ENCODE data around the gene DPH6. TPM values are rescaled to one million over a fixed set of nuclear protein-coding genes. Genes with fewer than 3 reads are reported as not detected.

The DPH6 gene
- polyA plus RNA-seq, 1 experiment, result 11.8 TPM

DNA sequence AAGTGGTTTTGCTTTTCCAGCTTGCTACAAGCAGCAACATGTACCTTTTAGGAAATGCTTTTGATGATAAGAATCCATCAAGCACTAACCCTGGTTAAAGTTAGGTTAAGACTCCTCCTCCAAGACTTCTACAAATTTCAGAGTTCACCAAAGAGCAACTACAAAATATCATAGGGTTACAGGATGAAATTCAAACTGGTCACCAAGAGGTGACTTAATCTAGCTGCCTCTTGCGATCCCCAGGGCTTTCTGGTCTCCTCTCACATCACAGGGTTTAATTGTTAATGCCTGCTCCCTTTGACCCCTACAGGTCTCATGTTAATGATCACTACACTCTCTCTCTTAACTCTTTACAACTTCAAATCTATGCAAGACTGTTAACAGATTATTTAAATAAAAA, 66.5 kb downstream of the DPH6 start:
- no peak overlapping the region for H3K4me3 ChIP-seq (ENCODE audit: low read depth, low read length)
- no peak overlapping the region for H3K27ac ChIP-seq (ENCODE audit: low read depth, low read length)
- no peak for DNase-seq (ENCODE audit: low read depth, low spot score)
- ChIA-PET POLR2A (no interaction called here), CTCF (interaction anchor here (1.4 to 1.5 kb wide), 2 partner anchors 190 to 401 kb away, joined by 3 to 7 read pairs; no protein-coding TSS in a partner anchor)
- TF ChIP-seq, protein P1, sequence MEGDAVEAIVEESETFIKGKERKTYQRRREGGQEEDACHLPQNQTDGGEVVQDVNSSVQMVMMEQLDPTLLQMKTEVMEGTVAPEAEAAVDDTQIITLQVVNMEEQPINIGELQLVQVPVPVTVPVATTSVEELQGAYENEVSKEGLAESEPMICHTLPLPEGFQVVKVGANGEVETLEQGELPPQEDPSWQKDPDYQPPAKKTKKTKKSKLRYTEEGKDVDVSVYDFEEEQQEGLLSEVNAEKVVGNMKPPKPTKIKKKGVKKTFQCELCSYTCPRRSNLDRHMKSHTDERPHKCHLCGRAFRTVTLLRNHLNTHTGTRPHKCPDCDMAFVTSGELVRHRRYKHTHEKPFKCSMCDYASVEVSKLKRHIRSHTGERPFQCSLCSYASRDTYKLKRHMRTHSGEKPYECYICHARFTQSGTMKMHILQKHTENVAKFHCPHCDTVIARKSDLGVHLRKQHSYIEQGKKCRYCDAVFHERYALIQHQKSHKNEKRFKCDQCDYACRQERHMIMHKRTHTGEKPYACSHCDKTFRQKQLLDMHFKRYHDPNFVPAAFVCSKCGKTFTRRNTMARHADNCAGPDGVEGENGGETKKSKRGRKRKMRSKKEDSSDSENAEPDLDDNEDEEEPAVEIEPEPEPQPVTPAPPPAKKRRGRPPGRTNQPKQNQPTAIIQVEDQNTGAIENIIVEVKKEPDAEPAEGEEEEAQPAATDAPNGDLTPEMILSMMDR (IDR thresholded peaks at IDR 0.05; ENCODE audit: low read depth, low read length), result no peak
- H3K27me3 ChIP-seq (ENCODE audit: control insufficient read depth, insufficient read depth, low read length), result no peaks in the 10 kb centered on the region
- H3K9me3 ChIP-seq (ENCODE audit: control insufficient read depth, insufficient read depth, low read length), result no peaks in the 10 kb centered on the region

DNA sequence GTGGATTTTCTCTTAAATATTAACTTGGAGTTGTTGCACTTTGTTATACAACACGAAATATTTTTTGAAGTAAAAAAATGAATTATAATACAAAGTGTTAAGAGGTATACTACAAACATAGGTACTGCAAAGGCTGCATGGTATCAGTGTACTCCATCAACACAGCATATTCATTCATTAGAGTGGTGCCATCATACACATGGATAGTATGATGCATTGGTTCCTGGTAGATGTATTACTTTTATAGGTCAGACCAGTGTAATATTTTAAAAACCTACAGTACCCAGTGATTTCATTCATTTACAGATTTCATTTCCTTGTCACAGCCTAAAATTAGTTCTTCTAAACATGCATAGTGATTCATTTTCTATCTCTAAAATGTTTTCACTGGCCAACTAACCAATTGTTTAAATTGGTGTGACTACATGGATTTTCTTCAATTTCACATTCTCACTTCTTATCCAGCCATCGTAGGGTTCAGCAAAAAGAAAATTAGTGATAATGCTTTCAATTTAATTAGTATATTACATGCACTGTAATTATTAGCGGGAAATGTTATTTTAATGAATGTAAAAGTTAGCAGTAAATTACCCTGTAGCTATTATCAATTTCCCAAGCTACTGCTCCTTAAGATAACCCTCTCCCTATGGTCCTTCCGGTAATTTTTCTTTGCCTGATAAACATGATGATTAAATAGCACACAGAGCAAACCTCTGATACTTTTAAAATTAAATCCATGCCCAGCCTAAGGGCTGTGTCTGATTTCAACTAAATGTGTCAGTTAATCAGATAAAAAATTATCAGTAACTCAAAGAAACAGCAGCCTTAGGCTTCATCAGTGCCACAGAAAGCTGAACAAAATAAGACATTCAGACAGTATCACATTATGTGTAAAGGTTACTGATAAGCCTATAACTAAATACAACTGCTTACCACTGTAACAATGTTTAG, 68.4 kb downstream of the DPH6 start:
- DNase-seq (ENCODE audit: low read depth, low spot score), result no peak
- TF ChIP-seq, protein P1 (IDR thresholded peaks at IDR 0.05; ENCODE audit: low read depth, low read length), result no peak
- Histone ChIP-seq H3K4me3 (ENCODE audit: low read depth, low read length) (no peak overlapping the region), H3K9me3 (ENCODE audit: control insufficient read depth, insufficient read depth, low read length) (no peaks in the 10 kb centered on the region), H3K27ac (ENCODE audit: low read depth, low read length) (no peak overlapping the region), H3K27me3 (ENCODE audit: control insufficient read depth, insufficient read depth, low read length) (no peaks in the 10 kb centered on the region)
- POLR2A ChIA-PET, result no interaction called here
- CTCF ChIA-PET, result interaction anchor here (0.6 kb wide), 1 partner anchor 193 kb away, joined by 3 read pairs; no protein-coding TSS in a partner anchor

DNA sequence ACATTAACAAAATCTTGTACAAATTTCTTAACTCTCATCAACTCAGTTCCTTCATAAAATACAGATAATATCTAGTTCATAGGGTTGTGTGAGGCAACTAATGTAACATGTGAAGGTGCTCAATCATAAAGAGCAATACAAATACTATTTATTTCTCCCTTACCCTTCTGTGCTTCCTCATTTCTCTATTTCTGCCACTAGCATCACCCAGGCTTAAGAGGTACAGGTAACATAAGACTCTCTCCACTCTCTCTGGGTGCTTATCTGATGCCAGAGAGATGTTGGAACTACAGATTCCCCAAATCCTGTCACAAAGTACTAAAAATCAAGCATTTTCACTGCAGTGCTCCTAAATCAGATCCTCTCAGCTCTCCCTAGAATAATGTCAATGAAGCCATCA, 74.9 kb downstream of the DPH6 start:
- POLR2A ChIA-PET, result no interaction called here
- Histone ChIP-seq H3K9me3 (ENCODE audit: control insufficient read depth, insufficient read depth, low read length) (no peaks in the 10 kb centered on the region), H3K27ac (ENCODE audit: low read depth, low read length) (no peak overlapping the region), H3K27me3 (ENCODE audit: control insufficient read depth, insufficient read depth, low read length) (no peaks in the 10 kb centered on the region), H3K4me3 (ENCODE audit: low read depth, low read length) (no peak overlapping the region)
- TF ChIP-seq, protein P1 (IDR thresholded peaks at IDR 0.05; ENCODE audit: low read depth, low read length), result no peak
- CTCF ChIA-PET, result no interaction called here
- DNase-seq (ENCODE audit: low read depth, low spot score), result no peak

DNA sequence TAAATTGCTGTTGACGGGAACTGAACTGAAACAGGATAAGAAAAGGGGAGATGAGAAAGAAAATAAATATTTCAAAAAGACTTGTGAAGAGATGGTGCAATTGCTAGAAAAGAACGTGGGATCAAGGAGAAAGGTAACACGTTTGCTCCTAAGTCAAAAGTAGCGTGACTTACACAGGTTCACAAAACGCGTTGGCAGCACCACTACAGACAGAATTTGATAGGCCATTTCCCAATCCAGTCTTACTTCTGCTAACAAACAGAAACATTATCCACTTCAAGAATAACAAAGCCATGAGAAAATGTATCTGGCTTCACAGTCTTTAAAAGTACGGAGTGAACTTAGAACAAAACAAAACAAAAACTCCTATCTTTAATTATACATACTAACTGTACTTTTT, 75.5 kb downstream of the DPH6 start:
- Histone ChIP-seq H3K27ac (ENCODE audit: low read depth, low read length) (no peak overlapping the region), H3K4me3 (ENCODE audit: low read depth, low read length) (no peak overlapping the region), H3K9me3 (ENCODE audit: control insufficient read depth, insufficient read depth, low read length) (no peaks in the 10 kb centered on the region), H3K27me3 (ENCODE audit: control insufficient read depth, insufficient read depth, low read length) (no peaks in the 10 kb centered on the region)
- POLR2A ChIA-PET, result no interaction called here
- CTCF ChIA-PET, result no interaction called here
- DNase-seq (ENCODE audit: low read depth, low spot score), result no peak
- TF ChIP-seq, protein P1 (IDR thresholded peaks at IDR 0.05; ENCODE audit: low read depth, low read length), result no peak

DNA sequence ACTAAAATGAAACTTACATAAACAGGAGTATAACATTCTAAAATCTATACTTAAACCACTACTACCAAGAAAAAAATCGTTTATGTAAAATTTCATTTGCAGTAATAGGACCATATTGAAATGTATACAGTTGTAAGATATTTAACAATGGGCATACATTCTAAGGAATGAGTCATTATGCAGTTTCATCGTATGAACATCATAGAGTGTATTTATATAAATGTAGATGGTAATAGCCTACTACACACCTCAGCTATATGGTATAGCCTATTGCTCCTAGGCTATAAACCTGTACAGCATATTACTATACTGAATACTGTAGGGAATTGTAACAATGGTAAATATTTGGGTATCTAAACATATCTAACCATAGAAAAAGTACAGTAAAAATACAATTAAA, 79.5 kb downstream of the DPH6 start:
- no peaks in the 10 kb centered on the region for H3K27me3 ChIP-seq (ENCODE audit: control insufficient read depth, insufficient read depth, low read length)
- TF ChIP-seq, protein P1 (IDR thresholded peaks at IDR 0.05; ENCODE audit: low read depth, low read length), result no peak
- H3K9me3 ChIP-seq (ENCODE audit: control insufficient read depth, insufficient read depth, low read length), result no peaks in the 10 kb centered on the region
- no peak overlapping the region for H3K4me3 ChIP-seq (ENCODE audit: low read depth, low read length)
- ChIA-PET CTCF (interaction anchor here (1.2 kb wide), 1 partner anchor 178 kb away, joined by 6 read pairs; no protein-coding TSS in a partner anchor), POLR2A (no interaction called here)
- no peak for DNase-seq (ENCODE audit: low read depth, low spot score)
- no peak overlapping the region for H3K27ac ChIP-seq (ENCODE audit: low read depth, low read length)

All from AG04450 (cell line).